Measurements from ENCODE around the gene KAT6B. TPM values are rescaled to one million over a fixed set of nuclear protein-coding genes. Genes with fewer than 3 reads are reported as not detected.

Gene KAT6B
- total RNA-seq, 1 donor from 2014 or later, result 41.0 TPM

- TF ChIP-seq CTCF (IDR thresholded peaks at IDR 0.05; ENCODE audit: borderline replicate concordance), result no peak
- DNase-seq, result no peak
- Histone ChIP-seq H3K4me3 (no peak overlapping the region), H3K36me3 (peaks cover 79% of the 10 kb centered on the region), H3K27ac (replicated peaks) (no peak overlapping the region), H3K27me3 (ENCODE audit: low read depth) (no peaks in the 10 kb centered on the region), H3K4me1 (peaks cover under 1% of the 10 kb centered on the region), H3K9me3 (replicated peaks) (no peaks in the 10 kb centered on the region)
- intact Hi-C loops (cut with micrococcal nuclease), result no loop called here
Measured at GRCh38 chr10:74981831-74982633, 155.6 kb downstream of the KAT6B start.

- Histone ChIP-seq H3K27ac (replicated peaks) (no peak overlapping the region), H3K36me3 (peaks cover 74% of the 10 kb centered on the region), H3K27me3 (ENCODE audit: low read depth) (no peaks in the 10 kb centered on the region), H3K9me3 (replicated peaks) (no peaks in the 10 kb centered on the region), H3K4me1 (peaks cover 6% of the 10 kb centered on the region), H3K4me3 (no peak overlapping the region)
- intact Hi-C loops (cut with micrococcal nuclease), result no loop called here
- DNase-seq, result no peak
- no peak for TF ChIP-seq CTCF (IDR thresholded peaks at IDR 0.05; ENCODE audit: borderline replicate concordance)
Measured at GRCh38 chr10:74982634-74982982, 156.2 kb downstream of the KAT6B start.

- Histone ChIP-seq H3K27me3 (ENCODE audit: low read depth) (no peaks in the 10 kb centered on the region), H3K4me1 (peaks cover 14% of the 10 kb centered on the region), H3K9me3 (replicated peaks) (no peaks in the 10 kb centered on the region), H3K36me3 (peaks cover 66% of the 10 kb centered on the region), H3K4me3 (no peak overlapping the region), H3K27ac (replicated peaks) (no peak overlapping the region)
- no peak for DNase-seq
- intact Hi-C loops (cut with micrococcal nuclease), result no loop called here
- TF ChIP-seq CTCF (IDR thresholded peaks at IDR 0.05; ENCODE audit: borderline replicate concordance), result no peak
Measured at GRCh38 chr10:74983383-74983782, 157.0 kb downstream of the KAT6B start.

- Histone ChIP-seq H3K4me1 (peaks cover 40% of the 10 kb centered on the region), H3K27ac (replicated peaks) (no peak overlapping the region), H3K9me3 (replicated peaks) (no peaks in the 10 kb centered on the region), H3K27me3 (ENCODE audit: low read depth) (no peaks in the 10 kb centered on the region), H3K4me3 (no peak overlapping the region), H3K36me3 (peaks cover 38% of the 10 kb centered on the region)
- intact Hi-C loops (cut with micrococcal nuclease), result no loop called here
- TF ChIP-seq CTCF (IDR thresholded peaks at IDR 0.05; ENCODE audit: borderline replicate concordance), result no peak
- DNase-seq, result no peak
Measured at GRCh38 chr10:74987339-74988053, 161.1 kb downstream of the KAT6B start.

- no peak for DNase-seq
- Histone ChIP-seq H3K9me3 (replicated peaks) (no peaks in the 10 kb centered on the region), H3K27me3 (ENCODE audit: low read depth) (no peaks in the 10 kb centered on the region), H3K27ac (replicated peaks) (no peak overlapping the region), H3K4me1 (peaks cover 40% of the 10 kb centered on the region), H3K36me3 (peaks cover 34% of the 10 kb centered on the region), H3K4me3 (no peak overlapping the region)
- intact Hi-C loops (cut with micrococcal nuclease), result no loop called here
- no peak for TF ChIP-seq CTCF (IDR thresholded peaks at IDR 0.05; ENCODE audit: borderline replicate concordance)
Measured at GRCh38 chr10:74988054-74988775, 161.8 kb downstream of the KAT6B start.
